ENCODE measurements around the gene CIC.

The CIC gene

GRCh38 chr19:42267644-42268141 lies 1.4 kb upstream of the CIC start:
- DNase-seq (ENCODE audit: low read depth) = no peak
- no peak for TF ChIP-seq CTCF (IDR thresholded peaks at IDR 0.05; ENCODE audit: control insufficient read depth, extremely low read depth, insufficient read depth)
- no peak overlapping the region for H3K4me3 ChIP-seq (ENCODE audit: low read depth, low read length)

GRCh38 chr19:42268142-42268703 lies 829 bp upstream of the CIC start:
- no peak for TF ChIP-seq CTCF (IDR thresholded peaks at IDR 0.05; ENCODE audit: control insufficient read depth, extremely low read depth, insufficient read depth)
- H3K4me3 ChIP-seq (ENCODE audit: low read depth, low read length) = peak overlapping the region; percentile 64
- DNase-seq (ENCODE audit: low read depth) = peak; percentile 91

- TF ChIP-seq CTCF (IDR thresholded peaks at IDR 0.05; ENCODE audit: control insufficient read depth, extremely low read depth, insufficient read depth) = no peak
- peak overlapping the region; percentile 57 for H3K4me3 ChIP-seq (ENCODE audit: low read depth, low read length)
- DNase-seq (ENCODE audit: low read depth) = no peak
These were observed 660 bp downstream of the CIC start for GRCh38 chr19:42269478-42270345.

GRCh38 chr19:42270346-42271044 lies 1.4 kb downstream of the CIC start:
- TF ChIP-seq CTCF (IDR thresholded peaks at IDR 0.05; ENCODE audit: control insufficient read depth, extremely low read depth, insufficient read depth) = no peak
- H3K4me3 ChIP-seq (ENCODE audit: low read depth, low read length) = peak overlapping the region; percentile 57
- no peak for DNase-seq (ENCODE audit: low read depth)

- DNase-seq (ENCODE audit: low read depth) = no peak
- H3K4me3 ChIP-seq (ENCODE audit: low read depth, low read length) = peak overlapping the region; percentile 57
- no peak for TF ChIP-seq CTCF (IDR thresholded peaks at IDR 0.05; ENCODE audit: control insufficient read depth, extremely low read depth, insufficient read depth)
These were observed 2.0 kb downstream of the CIC start for GRCh38 chr19:42271045-42271419.

- no peak for TF ChIP-seq CTCF (IDR thresholded peaks at IDR 0.05; ENCODE audit: control insufficient read depth, extremely low read depth, insufficient read depth)
- no peak overlapping the region for H3K4me3 ChIP-seq (ENCODE audit: low read depth, low read length)
- DNase-seq (ENCODE audit: low read depth) = no peak
These were observed 2.9 kb downstream of the CIC start for GRCh38 chr19:42271861-42272534.
